ENCODE measurements around the gene CDKL2. TPM values are rescaled to one million over a fixed set of nuclear protein-coding genes. Genes with fewer than 3 reads are reported as not detected.
A peak's percentile ranks its signal among the peaks of the same experiment; 100 is the strongest.

Gene CDKL2
- total and polyA plus RNA-seq, 2 of the 8 experiments (the other 6 are each of a cell fraction or from before 2014, with no cell fraction given), result 1.4 to 2.1 TPM

DNA sequence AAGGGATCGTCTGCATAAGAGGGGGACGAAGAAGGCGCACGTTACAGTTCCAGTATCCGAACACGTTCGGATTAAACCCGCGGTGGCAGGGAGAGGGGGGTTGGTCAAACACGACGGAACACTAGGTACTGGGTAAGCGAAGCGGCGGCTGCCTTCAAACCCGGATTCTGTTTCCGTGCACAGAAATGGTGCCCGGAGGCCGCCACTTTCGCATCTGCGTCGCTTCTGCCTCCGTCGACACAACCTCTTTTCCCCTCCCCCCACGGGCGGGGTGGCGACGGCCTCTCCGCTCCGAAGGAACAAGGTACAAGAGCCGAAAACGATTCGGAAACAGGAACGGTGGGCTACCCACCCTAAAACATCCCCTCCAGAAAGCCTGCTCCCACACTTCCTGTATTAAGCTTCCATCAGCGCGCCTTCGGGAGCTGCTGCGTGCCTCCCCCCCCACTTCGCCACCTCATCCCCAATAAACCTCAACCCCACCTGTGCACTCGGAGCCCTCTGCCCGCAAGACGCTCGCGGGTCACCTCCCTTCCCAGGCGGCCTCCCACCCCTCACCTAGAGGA, 42.2 kb upstream of the CDKL2 start (continued):
- TF ChIP-seq TAF7 (optimal IDR thresholded peaks at IDR 0.05; ENCODE audit: borderline replicate concordance, low read depth, low read length) (no peak), TBP (IDR thresholded peaks at IDR 0.05; ENCODE audit: low read depth, low read length) (peak; percentile 42; the same call in 1 of the 2 replicates)

Measured in H1 (cell line).